ENCODE data around the gene RPS2. TPM values are rescaled to one million over a fixed set of nuclear protein-coding genes. Genes with fewer than 3 reads are reported as not detected.
A peak's percentile ranks its signal among the peaks of the same experiment; 100 is the strongest.

Gene RPS2
- total RNA-seq, 1 experiment from 2014 or later: 4,395 TPM

DNA sequence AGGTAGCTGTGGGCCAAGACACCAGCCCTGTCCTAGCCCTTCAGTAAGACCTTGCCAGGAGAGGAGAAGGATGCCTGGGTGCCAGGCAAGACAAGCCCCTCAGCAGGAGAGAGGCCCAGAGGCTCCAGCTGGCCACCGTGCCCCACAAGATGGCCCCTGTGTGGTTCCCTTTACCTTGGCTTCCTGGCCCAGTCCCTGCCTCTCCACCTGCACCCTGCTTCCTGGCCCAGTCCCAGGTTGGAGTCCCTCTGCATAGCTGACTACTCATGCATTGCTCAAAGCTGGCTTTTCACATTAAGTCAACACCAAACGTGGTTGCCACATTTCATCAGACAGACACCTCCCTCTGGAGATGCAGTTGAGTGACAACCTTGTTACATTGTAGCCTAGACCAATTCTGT, 29.1 kb upstream of the RPS2 start:
- Mint-ChIP-seq H3K27me3 (ENCODE audit: low read depth) (peaks cover 20% of the 10 kb centered on the region), H3K27ac (no peak overlapping the region), H3K4me1 (peaks cover 14% of the 10 kb centered on the region), H3K9me3 (no peaks in the 10 kb centered on the region), H3K4me3 (peak overlapping the region; percentile 55), H3K36me3 (peaks cover 11% of the 10 kb centered on the region)
- TF ChIP-seq NFATC4 (CRISPR knock-in tag; IDR thresholded peaks at IDR 0.05) (no peak), GABPB1 (CRISPR knock-in tag; IDR thresholded peaks at IDR 0.05) (peak; percentile 91)
- no peak for ATAC-seq
- no peak for DNase-seq (ENCODE audit: low spot score)
- ChIA-PET POLR2A (interaction anchor here (1.3 kb wide), 1 partner anchor 97 kb away, joined by 4 read pairs; no protein-coding TSS in a partner anchor), CTCF (interaction anchor here (1.0 to 6.4 kb wide), 4 partner anchors 9 to 65 kb away, joined by 3 to 59 read pairs (median 4); partner anchors contain the start of genes GFER and NPW)

DNA sequence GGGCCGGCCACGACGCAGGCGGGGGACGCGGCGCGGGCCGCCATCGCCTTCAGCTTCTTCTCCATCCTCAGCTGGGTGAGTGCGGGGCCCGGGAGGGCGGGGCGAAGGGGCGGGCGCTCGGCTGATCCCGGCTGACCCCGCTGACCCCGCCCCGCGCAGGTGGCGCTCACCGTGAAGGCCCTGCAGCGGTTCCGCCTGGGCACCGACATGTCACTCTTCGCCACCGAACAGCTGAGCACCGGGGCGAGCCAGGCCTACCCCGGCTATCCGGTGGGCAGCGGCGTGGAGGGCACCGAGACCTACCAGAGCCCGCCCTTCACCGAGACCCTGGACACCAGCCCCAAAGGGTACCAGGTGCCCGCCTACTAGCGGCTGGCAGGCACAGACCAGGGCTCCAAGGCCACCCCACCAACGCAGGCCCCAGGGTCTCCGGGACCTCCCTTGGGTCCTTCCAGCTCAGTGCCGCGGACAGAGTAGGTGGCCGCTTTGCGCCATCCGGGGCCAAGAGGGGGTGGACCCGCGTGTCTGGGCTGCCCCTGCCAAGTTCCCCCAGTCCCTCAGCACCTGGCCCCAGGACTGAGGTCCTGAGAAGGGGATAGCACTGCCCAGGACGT, 28.2 kb upstream of the RPS2 start:
- POLR2A ChIA-PET: interaction anchor here (1.1 to 1.7 kb wide), 5 partner anchors 12 to 162 kb away, joined by 3 to 13 read pairs (median 4); partner anchors contain the start of genes RPS2, TBL3 and TRAF7
- H3K9me3 Mint-ChIP-seq: no peaks in the 10 kb centered on the region
- peaks cover 5% of the 10 kb centered on the region for H3K36me3 Mint-ChIP-seq
- TF ChIP-seq, protein P1, sequence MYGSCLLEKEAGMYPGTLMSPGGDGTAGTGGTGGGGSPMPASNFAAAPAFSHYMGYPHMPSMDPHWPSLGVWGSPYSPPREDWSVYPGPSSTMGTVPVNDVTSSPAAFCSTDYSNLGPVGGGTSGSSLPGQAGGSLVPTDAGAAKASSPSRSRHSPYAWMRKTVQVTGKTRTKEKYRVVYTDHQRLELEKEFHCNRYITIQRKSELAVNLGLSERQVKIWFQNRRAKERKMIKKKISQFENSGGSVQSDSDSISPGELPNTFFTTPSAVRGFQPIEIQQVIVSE (CRISPR knock-in tag; IDR thresholded peaks at IDR 0.05; ENCODE audit: borderline replicate concordance): no peak
- TF ChIP-seq, protein P2, sequence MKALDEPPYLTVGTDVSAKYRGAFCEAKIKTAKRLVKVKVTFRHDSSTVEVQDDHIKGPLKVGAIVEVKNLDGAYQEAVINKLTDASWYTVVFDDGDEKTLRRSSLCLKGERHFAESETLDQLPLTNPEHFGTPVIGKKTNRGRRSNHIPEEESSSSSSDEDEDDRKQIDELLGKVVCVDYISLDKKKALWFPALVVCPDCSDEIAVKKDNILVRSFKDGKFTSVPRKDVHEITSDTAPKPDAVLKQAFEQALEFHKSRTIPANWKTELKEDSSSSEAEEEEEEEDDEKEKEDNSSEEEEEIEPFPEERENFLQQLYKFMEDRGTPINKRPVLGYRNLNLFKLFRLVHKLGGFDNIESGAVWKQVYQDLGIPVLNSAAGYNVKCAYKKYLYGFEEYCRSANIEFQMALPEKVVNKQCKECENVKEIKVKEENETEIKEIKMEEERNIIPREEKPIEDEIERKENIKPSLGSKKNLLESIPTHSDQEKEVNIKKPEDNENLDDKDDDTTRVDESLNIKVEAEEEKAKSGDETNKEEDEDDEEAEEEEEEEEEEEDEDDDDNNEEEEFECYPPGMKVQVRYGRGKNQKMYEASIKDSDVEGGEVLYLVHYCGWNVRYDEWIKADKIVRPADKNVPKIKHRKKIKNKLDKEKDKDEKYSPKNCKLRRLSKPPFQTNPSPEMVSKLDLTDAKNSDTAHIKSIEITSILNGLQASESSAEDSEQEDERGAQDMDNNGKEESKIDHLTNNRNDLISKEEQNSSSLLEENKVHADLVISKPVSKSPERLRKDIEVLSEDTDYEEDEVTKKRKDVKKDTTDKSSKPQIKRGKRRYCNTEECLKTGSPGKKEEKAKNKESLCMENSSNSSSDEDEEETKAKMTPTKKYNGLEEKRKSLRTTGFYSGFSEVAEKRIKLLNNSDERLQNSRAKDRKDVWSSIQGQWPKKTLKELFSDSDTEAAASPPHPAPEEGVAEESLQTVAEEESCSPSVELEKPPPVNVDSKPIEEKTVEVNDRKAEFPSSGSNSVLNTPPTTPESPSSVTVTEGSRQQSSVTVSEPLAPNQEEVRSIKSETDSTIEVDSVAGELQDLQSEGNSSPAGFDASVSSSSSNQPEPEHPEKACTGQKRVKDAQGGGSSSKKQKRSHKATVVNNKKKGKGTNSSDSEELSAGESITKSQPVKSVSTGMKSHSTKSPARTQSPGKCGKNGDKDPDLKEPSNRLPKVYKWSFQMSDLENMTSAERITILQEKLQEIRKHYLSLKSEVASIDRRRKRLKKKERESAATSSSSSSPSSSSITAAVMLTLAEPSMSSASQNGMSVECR (CRISPR knock-in tag; IDR thresholded peaks at IDR 0.05; ENCODE audit: borderline replicate concordance): 0 out of 2 replicates have a peak, but pooled peaks have one; percentile 41
- H3K27ac Mint-ChIP-seq: no peak overlapping the region
- CTCF ChIA-PET: interaction anchor here (0.6 to 6.4 kb wide), 14 partner anchors 9 to 558 kb away, joined by 3 to 59 read pairs (median 5); partner anchors contain the start of genes GFER, NTHL1 and TSC2
- peaks cover 17% of the 10 kb centered on the region for H3K4me1 Mint-ChIP-seq
- peak overlapping the region; percentile 55 for H3K4me3 Mint-ChIP-seq
- DNase-seq (ENCODE audit: low spot score): peak; percentile 86
- peaks cover 24% of the 10 kb centered on the region for H3K27me3 Mint-ChIP-seq (ENCODE audit: low read depth)
- ATAC-seq: peak; percentile 26

DNA sequence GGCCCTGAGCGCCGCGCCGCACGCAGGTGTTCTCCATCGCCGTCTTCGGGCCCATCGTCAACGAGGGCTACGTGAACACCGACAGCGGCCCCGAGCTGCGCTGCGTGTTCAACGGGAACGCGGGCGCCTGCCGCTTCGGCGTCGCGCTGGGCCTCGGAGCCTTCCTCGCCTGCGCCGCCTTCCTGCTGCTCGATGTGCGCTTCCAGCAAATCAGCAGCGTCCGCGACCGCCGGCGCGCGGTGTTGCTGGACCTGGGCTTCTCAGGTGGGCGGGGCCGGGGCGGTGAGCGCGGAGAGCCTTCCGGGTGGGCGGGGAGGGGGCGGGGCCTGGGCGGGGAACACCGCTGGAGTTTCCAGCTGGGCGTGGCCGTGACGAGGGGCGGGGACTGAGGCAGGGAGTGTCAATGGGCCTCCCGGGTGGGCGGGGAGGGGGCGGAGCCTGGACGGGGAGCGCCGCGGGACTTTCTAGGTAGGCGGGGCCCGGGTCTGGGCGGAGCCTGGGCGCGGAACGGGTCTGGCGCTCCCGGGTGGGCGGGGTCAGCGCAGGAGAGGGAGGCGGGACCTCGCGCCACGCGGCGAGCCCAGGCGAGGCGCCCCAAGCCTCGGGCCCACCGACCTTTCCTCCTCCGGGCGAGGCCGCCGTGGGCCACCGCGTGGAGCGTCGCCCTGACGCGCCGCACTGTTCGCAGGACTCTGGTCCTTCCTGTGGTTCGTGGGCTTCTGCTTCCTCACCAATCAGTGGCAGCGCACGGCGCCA, 27.5 kb upstream of the RPS2 start:
- ATAC-seq: peak; percentile 72
- ChIA-PET POLR2A (interaction anchor here (0.7 to 1.7 kb wide), 5 partner anchors 13 to 163 kb away, joined by 3 to 13 read pairs (median 4); partner anchors contain the start of genes RPS2, TBL3 and TRAF7), CTCF (interaction anchor here (0.5 to 6.4 kb wide), 19 partner anchors 8 to 1209 kb away, joined by 3 to 59 read pairs (median 5); partner anchors contain the start of genes GFER, NTHL1 and TSC2)
- Mint-ChIP-seq H3K27ac (no peak overlapping the region), H3K4me3 (peak overlapping the region; percentile 76), H3K36me3 (peaks cover under 1% of the 10 kb centered on the region; the same call in 1 of the 2 replicates), H3K27me3 (ENCODE audit: low read depth) (peaks cover 24% of the 10 kb centered on the region), H3K4me1 (peaks cover 17% of the 10 kb centered on the region), H3K9me3 (no peaks in the 10 kb centered on the region)
- DNase-seq (ENCODE audit: low spot score): peak; percentile 99
- TF ChIP-seq, protein P3, sequence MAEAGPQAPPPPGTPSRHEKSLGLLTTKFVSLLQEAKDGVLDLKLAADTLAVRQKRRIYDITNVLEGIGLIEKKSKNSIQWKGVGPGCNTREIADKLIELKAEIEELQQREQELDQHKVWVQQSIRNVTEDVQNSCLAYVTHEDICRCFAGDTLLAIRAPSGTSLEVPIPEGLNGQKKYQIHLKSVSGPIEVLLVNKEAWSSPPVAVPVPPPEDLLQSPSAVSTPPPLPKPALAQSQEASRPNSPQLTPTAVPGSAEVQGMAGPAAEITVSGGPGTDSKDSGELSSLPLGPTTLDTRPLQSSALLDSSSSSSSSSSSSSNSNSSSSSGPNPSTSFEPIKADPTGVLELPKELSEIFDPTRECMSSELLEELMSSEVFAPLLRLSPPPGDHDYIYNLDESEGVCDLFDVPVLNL (CRISPR knock-in tag; IDR thresholded peaks at IDR 0.05; ENCODE audit: borderline replicate concordance, low read depth): peak; percentile 85; the same call in 1 of the 2 replicates
- TF ChIP-seq IRF2 (CRISPR knock-in tag; IDR thresholded peaks at IDR 0.05; ENCODE audit: borderline replicate concordance, low read depth) (0 out of 2 replicates have a peak, but pooled peaks have one; percentile 57), ZNF396 (CRISPR knock-in tag; IDR thresholded peaks at IDR 0.05; ENCODE audit: borderline replicate concordance) (no peak), ELF4 (CRISPR knock-in tag; IDR thresholded peaks at IDR 0.05; ENCODE audit: low read depth) (peak; percentile 89; the same call in 1 of the 2 replicates), ZBTB21 (CRISPR knock-in tag; IDR thresholded peaks at IDR 0.05; ENCODE audit: borderline replicate concordance) (peak; percentile 70), SMAD4 (CRISPR knock-in tag; IDR thresholded peaks at IDR 0.05) (peak; percentile 82; the same call in 1 of the 2 replicates), NFE2L1 (CRISPR knock-in tag; IDR thresholded peaks at IDR 0.05) (peak; percentile 87; the same call in 1 of the 2 replicates), PRRX2 (CRISPR knock-in tag; IDR thresholded peaks at IDR 0.05) (no peak), ESRRA (CRISPR knock-in tag; IDR thresholded peaks at IDR 0.05; ENCODE audit: borderline replicate concordance) (peak; percentile 80), KAT7 (CRISPR knock-in tag; IDR thresholded peaks at IDR 0.05; ENCODE audit: borderline replicate concordance) (peak; percentile 75; the same call in 1 of the 2 replicates), ZNF317 (CRISPR knock-in tag; IDR thresholded peaks at IDR 0.05; ENCODE audit: borderline replicate concordance, low read depth) (peak; percentile 66; the same call in 1 of the 2 replicates), ATF1 (CRISPR knock-in tag; IDR thresholded peaks at IDR 0.05) (peak; percentile 76; the same call in 1 of the 2 replicates)
- TF ChIP-seq, protein P4, sequence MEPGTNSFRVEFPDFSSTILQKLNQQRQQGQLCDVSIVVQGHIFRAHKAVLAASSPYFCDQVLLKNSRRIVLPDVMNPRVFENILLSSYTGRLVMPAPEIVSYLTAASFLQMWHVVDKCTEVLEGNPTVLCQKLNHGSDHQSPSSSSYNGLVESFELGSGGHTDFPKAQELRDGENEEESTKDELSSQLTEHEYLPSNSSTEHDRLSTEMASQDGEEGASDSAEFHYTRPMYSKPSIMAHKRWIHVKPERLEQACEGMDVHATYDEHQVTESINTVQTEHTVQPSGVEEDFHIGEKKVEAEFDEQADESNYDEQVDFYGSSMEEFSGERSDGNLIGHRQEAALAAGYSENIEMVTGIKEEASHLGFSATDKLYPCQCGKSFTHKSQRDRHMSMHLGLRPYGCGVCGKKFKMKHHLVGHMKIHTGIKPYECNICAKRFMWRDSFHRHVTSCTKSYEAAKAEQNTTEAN (CRISPR knock-in tag; IDR thresholded peaks at IDR 0.05): peak; percentile 83
- TF ChIP-seq, protein P5, sequence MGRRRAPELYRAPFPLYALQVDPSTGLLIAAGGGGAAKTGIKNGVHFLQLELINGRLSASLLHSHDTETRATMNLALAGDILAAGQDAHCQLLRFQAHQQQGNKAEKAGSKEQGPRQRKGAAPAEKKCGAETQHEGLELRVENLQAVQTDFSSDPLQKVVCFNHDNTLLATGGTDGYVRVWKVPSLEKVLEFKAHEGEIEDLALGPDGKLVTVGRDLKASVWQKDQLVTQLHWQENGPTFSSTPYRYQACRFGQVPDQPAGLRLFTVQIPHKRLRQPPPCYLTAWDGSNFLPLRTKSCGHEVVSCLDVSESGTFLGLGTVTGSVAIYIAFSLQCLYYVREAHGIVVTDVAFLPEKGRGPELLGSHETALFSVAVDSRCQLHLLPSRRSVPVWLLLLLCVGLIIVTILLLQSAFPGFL (CRISPR knock-in tag; IDR thresholded peaks at IDR 0.05; ENCODE audit: borderline replicate concordance): peak; percentile 33; the same call in 1 of the 2 replicates
